ENCODE measurements around the gene AMPH.

DNA sequence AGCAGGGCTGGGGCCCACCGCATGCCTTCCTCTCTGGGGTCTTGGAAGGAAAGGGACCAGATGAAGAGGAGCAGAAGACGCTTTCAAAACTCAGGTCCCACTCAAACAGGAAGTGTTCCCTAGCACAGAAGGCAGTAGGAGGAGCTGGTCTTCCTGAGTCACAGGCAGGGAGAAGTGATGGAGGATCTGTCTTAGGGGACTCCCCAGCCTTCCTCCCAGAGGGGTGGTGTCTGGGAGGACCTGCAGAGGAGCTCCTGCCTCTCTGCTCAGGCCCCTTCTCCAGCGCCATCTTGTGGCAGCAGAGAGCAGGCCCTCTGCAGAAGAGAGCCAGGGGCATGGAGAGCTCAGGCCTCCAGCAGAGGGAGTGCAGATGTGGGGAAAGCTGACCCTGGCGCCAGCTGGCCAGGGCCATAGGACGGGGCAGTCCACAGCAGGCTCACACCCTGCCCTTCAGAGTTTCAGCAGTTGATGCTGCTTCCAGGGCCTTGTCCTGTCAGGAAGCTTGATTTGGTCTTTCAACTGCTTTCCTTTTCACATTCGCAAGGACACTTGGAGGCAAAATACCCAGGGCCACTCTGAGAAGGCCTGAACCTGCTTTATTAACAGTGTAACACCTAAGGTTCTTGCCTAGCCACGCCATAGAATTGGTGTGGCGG, 295.6 kb downstream of the AMPH start:
- TF ChIP-seq, protein P1, sequence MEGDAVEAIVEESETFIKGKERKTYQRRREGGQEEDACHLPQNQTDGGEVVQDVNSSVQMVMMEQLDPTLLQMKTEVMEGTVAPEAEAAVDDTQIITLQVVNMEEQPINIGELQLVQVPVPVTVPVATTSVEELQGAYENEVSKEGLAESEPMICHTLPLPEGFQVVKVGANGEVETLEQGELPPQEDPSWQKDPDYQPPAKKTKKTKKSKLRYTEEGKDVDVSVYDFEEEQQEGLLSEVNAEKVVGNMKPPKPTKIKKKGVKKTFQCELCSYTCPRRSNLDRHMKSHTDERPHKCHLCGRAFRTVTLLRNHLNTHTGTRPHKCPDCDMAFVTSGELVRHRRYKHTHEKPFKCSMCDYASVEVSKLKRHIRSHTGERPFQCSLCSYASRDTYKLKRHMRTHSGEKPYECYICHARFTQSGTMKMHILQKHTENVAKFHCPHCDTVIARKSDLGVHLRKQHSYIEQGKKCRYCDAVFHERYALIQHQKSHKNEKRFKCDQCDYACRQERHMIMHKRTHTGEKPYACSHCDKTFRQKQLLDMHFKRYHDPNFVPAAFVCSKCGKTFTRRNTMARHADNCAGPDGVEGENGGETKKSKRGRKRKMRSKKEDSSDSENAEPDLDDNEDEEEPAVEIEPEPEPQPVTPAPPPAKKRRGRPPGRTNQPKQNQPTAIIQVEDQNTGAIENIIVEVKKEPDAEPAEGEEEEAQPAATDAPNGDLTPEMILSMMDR (IDR thresholded peaks at IDR 0.05), result peak; percentile 77 to 98 (median 88)
- no peak for TF ChIP-seq POLR2A (IDR thresholded peaks at IDR 0.05)
